T-helper 17 cell (primary cell): ENCODE results near the gene PLAAT2. TPM values are rescaled to one million over a fixed set of nuclear protein-coding genes. Genes with fewer than 3 reads are reported as not detected.

Experiments used
- ATAC-seq: fragments of 150-1000 bp; cut with Tn5 transposase; 2 replicates; pipeline ENCODE4 v1.10.0; 2021; ENCODE audit warnings: mild to moderate bottlenecking, moderate library complexity
- DNase-seq, 3 donors: peaks; one replicate each; pipeline versions ENCODE4 v3.0.0 to v3.0.0-alpha.2; 2020 to 2021
- H3K9me3 ChIP-seq: one replicate; pipeline ENCODE4 v1.7.0; 2013; ENCODE audit warnings: low read length, mild to moderate bottlenecking; ENCODE audit not compliant: control insufficient read depth, poor library complexity, severe bottlenecking
- H3K27ac Mint-ChIP-seq: one replicate; pipeline ENCODE4 v1.8.0; 2022; ENCODE audit warnings: mild to moderate bottlenecking, moderate library complexity, mixed read lengths
- H3K27me3 Mint-ChIP-seq: one replicate; pipeline ENCODE4 v1.8.0; 2022; ENCODE audit warnings: mixed read lengths
- H3K36me3 Mint-ChIP-seq: one replicate; pipeline ENCODE4 v1.8.0; 2022; ENCODE audit warnings: low read depth, mixed read lengths
- H3K4me1 Mint-ChIP-seq: one replicate; pipeline ENCODE4 v1.8.0; 2022; ENCODE audit warnings: mild to moderate bottlenecking, mixed read lengths
- H3K4me3 Mint-ChIP-seq: one replicate; pipeline ENCODE4 v1.8.0; 2022; ENCODE audit warnings: mild to moderate bottlenecking, moderate library complexity, mixed read lengths
- total RNA-seq, 4 donors: library from RNA in 2 of 4; stranded (reverse) in 2 of 4; gene quantifications; one replicate each; pipeline ENCODE4 v1.2.3 and lab custom pipeline; 2022 to 2026

Gene PLAAT2
- total RNA-seq, 2 donors from 2014 or later, result 0.63 TPM; not detected in 1

GRCh38 chr11:63567044-63567840 lies 4.1 kb upstream of the PLAAT2 start:
- ATAC-seq (peak; percentile 86), DNase-seq (peak; percentile 30 to 64 (median 56))
- Mint-ChIP-seq H3K36me3 (no peaks in the 10 kb centered on the region), H3K27ac (peak overlapping the region; percentile 98), H3K4me1 (peaks cover 33% of the 10 kb centered on the region), H3K4me3 (peak overlapping the region; percentile 47), H3K27me3 (no peaks in the 10 kb centered on the region)
- H3K9me3 ChIP-seq, result no peaks in the 10 kb centered on the region

GRCh38 chr11:63564784-63565350 lies 1.7 kb upstream of the PLAAT2 start:
- peak overlapping the region; percentile 90 for H3K27ac Mint-ChIP-seq
- H3K9me3 ChIP-seq, result no peaks in the 10 kb centered on the region
- no peaks in the 10 kb centered on the region for H3K36me3 Mint-ChIP-seq
- peaks cover 37% of the 10 kb centered on the region for H3K4me1 Mint-ChIP-seq
- no peak for ATAC-seq
- H3K4me3 Mint-ChIP-seq, result no peak overlapping the region
- H3K27me3 Mint-ChIP-seq, result no peaks in the 10 kb centered on the region
- no peak for DNase-seq

GRCh38 chr11:63564056-63564774 lies 1.0 kb upstream of the PLAAT2 start:
- Mint-ChIP-seq H3K4me1 (peaks cover 39% of the 10 kb centered on the region), H3K27me3 (no peaks in the 10 kb centered on the region), H3K27ac (peak overlapping the region; percentile 90), H3K36me3 (no peaks in the 10 kb centered on the region), H3K4me3 (no peak overlapping the region)
- ATAC-seq (no peak), DNase-seq (no peak)
- no peaks in the 10 kb centered on the region for H3K9me3 ChIP-seq

GRCh38 chr11:63560506-63561180 lies 2.5 kb downstream of the PLAAT2 start:
- no peak for DNase-seq
- H3K9me3 ChIP-seq, result no peaks in the 10 kb centered on the region
- peak; percentile 73 for ATAC-seq
- H3K4me1 Mint-ChIP-seq, result peaks cover 26% of the 10 kb centered on the region
- H3K27me3 Mint-ChIP-seq, result no peaks in the 10 kb centered on the region
- H3K27ac Mint-ChIP-seq, result peak overlapping the region; percentile 79
- peak overlapping the region; percentile 25 for H3K4me3 Mint-ChIP-seq
- H3K36me3 Mint-ChIP-seq, result no peaks in the 10 kb centered on the region

GRCh38 chr11:63558459-63559157 lies 4.6 kb downstream of the PLAAT2 start:
- H3K36me3 Mint-ChIP-seq, result no peaks in the 10 kb centered on the region
- peak overlapping the region; percentile 21 for H3K27ac Mint-ChIP-seq
- no peak for DNase-seq
- H3K4me3 Mint-ChIP-seq, result no peak overlapping the region
- no peaks in the 10 kb centered on the region for H3K27me3 Mint-ChIP-seq
- H3K9me3 ChIP-seq, result no peaks in the 10 kb centered on the region
- no peak for ATAC-seq
- peaks cover 23% of the 10 kb centered on the region for H3K4me1 Mint-ChIP-seq

GRCh38 chr11:63557570-63557969 lies 5.6 kb downstream of the PLAAT2 start:
- peaks cover 31% of the 10 kb centered on the region for H3K4me1 Mint-ChIP-seq
- H3K27ac Mint-ChIP-seq, result no peak overlapping the region
- ATAC-seq (no peak), DNase-seq (no peak)
- no peaks in the 10 kb centered on the region for H3K36me3 Mint-ChIP-seq
- H3K9me3 ChIP-seq, result no peaks in the 10 kb centered on the region
- no peak overlapping the region for H3K4me3 Mint-ChIP-seq
- H3K27me3 Mint-ChIP-seq, result no peaks in the 10 kb centered on the region

GRCh38 chr11:63556404-63557013 lies 6.7 kb downstream of the PLAAT2 start:
- DNase-seq, result no peak
- peaks cover 32% of the 10 kb centered on the region for H3K4me1 Mint-ChIP-seq
- no peak overlapping the region for H3K27ac Mint-ChIP-seq

GRCh38 chr11:63554877-63555223 lies 8.3 kb downstream of the PLAAT2 start:
- Mint-ChIP-seq H3K4me1 (peaks cover 25% of the 10 kb centered on the region), H3K4me3 (no peak overlapping the region), H3K27me3 (no peaks in the 10 kb centered on the region), H3K27ac (peak overlapping the region; percentile 92), H3K36me3 (no peaks in the 10 kb centered on the region)
- ATAC-seq, result no peak
- no peak for DNase-seq
- no peaks in the 10 kb centered on the region for H3K9me3 ChIP-seq

More at GRCh38 chr11:63556404-63557013, 6.7 kb downstream of the PLAAT2 start:
- no peak for ATAC-seq
- Mint-ChIP-seq H3K4me3 (no peak overlapping the region), H3K27me3 (no peaks in the 10 kb centered on the region), H3K36me3 (no peaks in the 10 kb centered on the region)
- no peaks in the 10 kb centered on the region for H3K9me3 ChIP-seq

- H3K9me3 ChIP-seq, result no peaks in the 10 kb centered on the region
- DNase-seq (no peak), ATAC-seq (peak; percentile 82)
- H3K36me3 Mint-ChIP-seq, result no peaks in the 10 kb centered on the region
- H3K4me3 Mint-ChIP-seq, result peak overlapping the region; percentile 83
- H3K4me1 Mint-ChIP-seq, result peaks cover 23% of the 10 kb centered on the region
- no peaks in the 10 kb centered on the region for H3K27me3 Mint-ChIP-seq
- H3K27ac Mint-ChIP-seq, result peak overlapping the region; percentile 92
Measured at GRCh38 chr11:63553759-63554158, 9.4 kb downstream of the PLAAT2 start.

- peaks cover 27% of the 10 kb centered on the region for H3K4me1 Mint-ChIP-seq
- ATAC-seq, result no peak
- H3K36me3 Mint-ChIP-seq, result peaks cover 3% of the 10 kb centered on the region
- no peaks in the 10 kb centered on the region for H3K9me3 ChIP-seq
- no peaks in the 10 kb centered on the region for H3K27me3 Mint-ChIP-seq
- peak overlapping the region; percentile 92 for H3K27ac Mint-ChIP-seq
- peak overlapping the region; percentile 83 for H3K4me3 Mint-ChIP-seq
- DNase-seq, result no peak
Measured at GRCh38 chr11:63552921-63553320, 10.3 kb downstream of the PLAAT2 start.

GRCh38 chr11:63551889-63552266 lies 11.3 kb downstream of the PLAAT2 start:
- Mint-ChIP-seq H3K27ac (peak overlapping the region; percentile 92), H3K4me1 (peaks cover 27% of the 10 kb centered on the region), H3K27me3 (no peaks in the 10 kb centered on the region), H3K4me3 (peak overlapping the region; percentile 69), H3K36me3 (peaks cover 6% of the 10 kb centered on the region)
- DNase-seq, result no peak
- no peak for ATAC-seq
- no peaks in the 10 kb centered on the region for H3K9me3 ChIP-seq

- H3K4me3 Mint-ChIP-seq, result peak overlapping the region; percentile 69
- DNase-seq (no peak), ATAC-seq (no peak)
- H3K9me3 ChIP-seq, result no peaks in the 10 kb centered on the region
- peaks cover 9% of the 10 kb centered on the region for H3K36me3 Mint-ChIP-seq
- peaks cover 28% of the 10 kb centered on the region for H3K4me1 Mint-ChIP-seq
- no peaks in the 10 kb centered on the region for H3K27me3 Mint-ChIP-seq
- H3K27ac Mint-ChIP-seq, result peak overlapping the region; percentile 92
Measured at GRCh38 chr11:63551091-63551888, 11.9 kb downstream of the PLAAT2 start.
